Suppressor macrophage (primary cell): ENCODE measurements around the gene TSPAN5.
"Not testable (repeated sequence)": the region's sequence is repeated elsewhere in the genome, so short reads cannot be mapped to it uniquely, and the experiment has no call there.

Source experiments
- DNase-seq, 4 experiments: peaks; one replicate each; pipeline ENCODE4 v3.0.0-alpha.2; 2020 to 2022
- total RNA-seq, 17 experiments: gene quantifications; one replicate each; lab custom pipeline; 2026; ENCODE audit warnings: mixed read lengths in 6 of 17, inconsistent platforms in 3 of 17; lab: John Stamatoyannopoulos, UW

The TSPAN5 gene
- 0.04 to 4.7 (median 0.51) reads per million in 17 experiments for total RNA-seq

DNA sequence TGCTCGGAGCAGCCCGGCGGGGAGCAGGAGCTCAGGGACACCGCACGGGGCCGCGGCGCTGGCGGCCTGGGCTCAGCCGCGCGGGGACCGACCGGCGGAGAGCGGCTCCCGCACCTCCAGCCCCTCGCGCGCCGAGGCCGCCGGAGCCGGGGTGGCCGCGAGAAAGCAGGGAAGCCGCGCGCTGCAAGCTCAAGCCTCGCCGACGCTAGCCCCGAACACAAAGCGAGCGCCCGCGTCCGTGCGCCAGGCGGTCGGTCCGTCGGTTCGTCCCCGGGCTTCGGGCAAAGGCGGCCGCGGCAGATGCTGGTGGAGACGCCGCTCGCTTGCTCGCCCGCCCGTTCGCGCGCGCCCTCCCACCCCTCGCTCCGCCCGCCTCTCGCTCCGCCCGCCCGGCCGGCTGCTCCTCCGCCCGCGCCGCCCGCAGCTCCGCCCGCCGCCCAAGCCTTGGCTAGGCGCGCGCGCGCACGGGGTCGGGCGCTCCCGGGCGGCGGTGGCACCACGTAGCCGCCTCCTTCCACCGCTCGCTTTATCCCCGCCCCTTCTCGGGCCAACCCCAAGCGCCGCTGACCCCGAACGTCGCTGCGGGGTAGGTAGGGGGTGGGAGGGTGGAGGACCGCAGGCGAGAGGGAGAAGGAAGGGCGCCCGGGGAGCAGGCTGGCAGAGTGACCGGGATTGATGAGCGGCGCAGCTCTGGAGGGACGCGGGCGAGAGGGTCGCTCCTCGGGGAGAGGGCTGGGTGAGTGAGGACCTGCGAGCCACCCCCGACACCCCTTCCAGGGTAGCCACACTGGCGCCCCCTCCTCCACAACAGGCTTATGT, at the start of gene TSPAN5:
Gene TSPAN5, minus strand, starts transcription at position 325 of the 819 bp plus-strand sequence.
- DNase-seq = peak; percentile 60 to 91 (median 78)

DNA sequence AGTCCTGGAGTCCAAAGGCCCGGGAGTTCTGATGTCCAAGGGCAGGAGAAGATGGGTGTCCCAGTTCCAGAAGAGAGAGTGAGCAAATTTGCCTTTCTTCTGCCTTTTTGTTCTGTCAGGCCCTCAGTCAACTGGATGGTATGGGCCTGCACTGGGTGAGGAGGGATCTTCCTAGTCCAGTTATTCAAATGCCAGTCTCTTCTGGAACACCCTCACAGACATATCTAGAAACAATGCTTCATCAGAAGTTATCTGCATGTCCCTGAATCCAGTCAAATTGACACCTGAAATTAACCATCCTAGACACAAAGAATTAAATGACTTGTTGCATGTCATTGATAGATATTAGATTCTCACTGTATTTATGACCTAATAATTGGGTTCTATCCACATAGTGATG, 48.5 kb upstream of the TSPAN5 start:
- no peak for DNase-seq

DNA sequence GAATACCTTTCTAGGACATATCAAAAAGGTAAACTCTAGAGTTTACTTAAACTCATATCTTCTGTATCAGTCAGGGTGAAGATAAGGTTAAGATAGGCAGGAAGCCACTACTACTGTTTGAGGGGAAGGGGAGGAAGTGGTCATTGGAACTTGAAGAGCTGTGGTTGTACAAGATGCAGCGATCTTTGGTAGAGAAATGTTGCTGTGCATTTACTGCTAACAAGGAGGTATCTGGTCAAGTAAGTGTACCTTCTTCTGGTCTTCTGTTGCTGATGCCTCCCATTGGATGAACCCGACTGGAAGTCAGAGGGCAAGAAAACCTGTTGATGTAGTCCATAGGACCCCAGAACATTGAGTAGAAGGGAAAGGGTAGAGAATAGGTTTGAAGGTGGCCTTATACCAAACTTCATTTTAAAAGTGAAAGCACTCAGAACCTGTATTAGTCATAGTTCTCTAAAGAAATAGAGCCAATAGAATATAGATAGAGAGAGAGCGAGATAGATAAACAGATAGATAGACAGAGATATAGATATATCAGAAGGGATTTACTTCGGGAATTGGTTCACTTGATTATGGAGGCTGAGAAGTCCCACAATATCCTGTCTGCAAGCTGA, 47.9 kb upstream of the TSPAN5 start:
- no peak for DNase-seq

DNA sequence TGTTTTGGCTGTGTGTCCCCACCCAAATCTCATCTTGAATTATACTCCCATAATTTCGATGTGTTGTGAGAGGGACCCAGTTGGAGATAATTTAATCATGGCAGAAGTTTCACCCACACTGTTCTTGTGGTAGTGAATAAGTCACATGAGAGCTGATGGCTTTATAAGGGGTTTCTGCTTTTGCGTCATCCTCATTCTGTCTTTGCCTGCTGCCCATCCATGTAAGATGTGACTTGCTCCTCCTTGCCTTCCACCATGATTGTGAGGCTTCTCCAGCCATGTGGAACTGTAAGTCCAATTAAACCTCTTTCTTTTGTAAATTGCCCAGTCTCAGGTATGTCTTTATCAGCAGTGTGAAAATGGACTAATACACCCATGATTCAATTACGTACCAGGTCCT, 47.2 kb upstream of the TSPAN5 start:
- DNase-seq = not testable (repeated sequence)

DNA sequence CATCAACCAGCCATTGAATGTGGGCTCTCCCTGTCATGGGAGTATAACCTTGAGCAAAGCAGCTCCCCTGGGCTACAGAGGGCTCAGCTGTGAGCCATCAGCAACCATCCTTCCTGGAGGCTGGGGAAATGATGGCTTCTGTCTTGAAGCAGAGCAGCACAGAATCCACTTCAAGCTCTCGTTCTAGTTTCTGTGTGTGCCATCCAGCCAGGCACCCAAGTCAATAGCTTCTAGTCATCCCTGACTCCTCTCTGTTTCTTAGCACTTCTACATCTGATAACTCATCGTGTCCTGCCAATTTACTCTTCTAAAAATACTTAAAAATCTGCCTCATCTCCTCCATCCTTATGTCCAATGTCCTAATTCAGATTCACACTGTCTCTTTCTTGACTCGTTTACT, 42.2 kb upstream of the TSPAN5 start:
- no peak for DNase-seq

DNA sequence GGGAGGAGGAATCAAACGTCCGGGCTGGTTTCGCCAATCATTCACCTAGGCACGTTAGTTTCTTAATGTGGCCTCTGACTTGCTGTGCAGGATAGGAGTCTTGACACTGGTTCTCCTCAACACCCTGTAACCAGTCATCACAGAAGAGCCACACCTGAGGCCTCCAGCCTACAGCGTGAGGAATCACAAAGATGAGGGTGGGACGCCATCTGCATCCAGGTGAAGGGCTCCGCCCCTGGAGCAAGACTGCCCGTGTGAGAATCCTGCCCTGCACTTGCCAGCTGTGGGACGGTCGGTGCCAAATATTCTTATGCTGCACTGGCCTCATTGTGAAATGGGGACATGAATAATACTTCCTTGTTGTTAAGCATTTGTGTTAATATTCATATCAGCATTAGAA, 35.7 kb upstream of the TSPAN5 start:
- no peak for DNase-seq

DNA sequence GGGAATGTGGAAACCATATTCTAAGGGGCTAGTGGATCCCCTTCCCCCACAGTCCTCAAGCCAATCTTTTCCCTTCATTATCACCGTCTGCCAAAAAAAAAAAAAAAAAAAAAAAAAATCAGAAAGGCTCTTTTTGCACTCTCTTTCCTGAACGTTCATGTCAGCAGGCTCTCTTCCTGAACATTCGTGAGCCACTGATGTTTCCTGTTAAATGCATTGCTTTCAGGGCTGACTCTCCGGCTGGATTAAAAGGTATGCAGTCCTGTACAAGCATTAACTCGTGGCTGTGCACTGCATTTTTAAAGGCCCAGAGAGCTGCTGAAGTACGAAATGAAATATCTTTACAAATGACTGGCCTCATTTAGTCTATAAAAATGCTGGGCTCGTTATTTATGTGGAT, 34.0 kb upstream of the TSPAN5 start:
- no peak for DNase-seq

DNA sequence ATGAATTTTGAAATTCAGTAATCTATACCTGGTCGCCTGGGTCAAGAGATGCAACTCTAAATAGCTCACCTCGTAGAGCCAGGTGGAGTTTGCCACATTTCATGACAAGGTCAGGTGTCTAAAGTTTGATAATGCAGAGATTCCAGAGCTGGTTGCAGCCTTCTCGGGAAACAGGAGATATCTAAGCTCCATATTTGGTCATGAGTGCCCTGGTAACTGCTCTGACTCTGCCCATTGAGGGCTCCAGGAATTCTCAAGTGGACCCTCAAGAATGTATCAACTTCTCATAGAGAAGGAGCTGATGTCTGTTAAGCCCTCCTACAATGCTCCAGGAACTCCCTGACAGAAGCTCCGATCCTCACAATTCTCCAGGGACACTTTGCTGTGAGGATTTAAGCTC, 33.2 kb upstream of the TSPAN5 start:
- no peak for DNase-seq

DNA sequence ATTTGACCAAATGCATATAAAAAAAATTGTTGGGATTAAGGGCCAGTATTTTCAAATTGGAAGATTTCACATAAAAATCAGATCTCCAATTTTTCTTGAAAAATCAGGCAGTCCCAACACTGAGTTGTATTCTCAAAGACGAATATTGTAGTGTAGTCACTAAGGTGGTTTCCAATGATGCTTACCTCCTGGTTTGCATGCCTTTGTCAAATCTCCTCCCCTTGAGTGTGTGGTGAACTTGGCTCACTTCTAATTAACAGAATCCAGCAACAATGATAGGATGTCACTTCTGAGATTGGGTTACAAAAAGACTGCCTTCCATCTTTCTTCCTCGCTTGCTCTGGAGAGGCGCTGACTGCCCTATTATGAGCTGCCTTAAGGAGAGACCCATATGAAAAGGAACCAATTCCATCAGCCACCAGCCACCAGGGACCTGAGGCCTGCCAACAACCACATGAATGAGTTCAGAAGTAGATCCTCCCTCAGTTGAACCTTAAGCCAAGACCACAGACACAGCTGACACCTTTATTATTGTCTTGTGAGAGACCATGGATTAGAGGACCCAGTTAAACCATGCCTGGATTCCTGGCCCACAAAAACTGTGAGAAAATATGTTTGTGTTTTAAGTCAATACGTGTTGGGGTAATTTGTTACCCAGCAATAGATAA, 31.2 kb upstream of the TSPAN5 start:
- DNase-seq = no peak

DNA sequence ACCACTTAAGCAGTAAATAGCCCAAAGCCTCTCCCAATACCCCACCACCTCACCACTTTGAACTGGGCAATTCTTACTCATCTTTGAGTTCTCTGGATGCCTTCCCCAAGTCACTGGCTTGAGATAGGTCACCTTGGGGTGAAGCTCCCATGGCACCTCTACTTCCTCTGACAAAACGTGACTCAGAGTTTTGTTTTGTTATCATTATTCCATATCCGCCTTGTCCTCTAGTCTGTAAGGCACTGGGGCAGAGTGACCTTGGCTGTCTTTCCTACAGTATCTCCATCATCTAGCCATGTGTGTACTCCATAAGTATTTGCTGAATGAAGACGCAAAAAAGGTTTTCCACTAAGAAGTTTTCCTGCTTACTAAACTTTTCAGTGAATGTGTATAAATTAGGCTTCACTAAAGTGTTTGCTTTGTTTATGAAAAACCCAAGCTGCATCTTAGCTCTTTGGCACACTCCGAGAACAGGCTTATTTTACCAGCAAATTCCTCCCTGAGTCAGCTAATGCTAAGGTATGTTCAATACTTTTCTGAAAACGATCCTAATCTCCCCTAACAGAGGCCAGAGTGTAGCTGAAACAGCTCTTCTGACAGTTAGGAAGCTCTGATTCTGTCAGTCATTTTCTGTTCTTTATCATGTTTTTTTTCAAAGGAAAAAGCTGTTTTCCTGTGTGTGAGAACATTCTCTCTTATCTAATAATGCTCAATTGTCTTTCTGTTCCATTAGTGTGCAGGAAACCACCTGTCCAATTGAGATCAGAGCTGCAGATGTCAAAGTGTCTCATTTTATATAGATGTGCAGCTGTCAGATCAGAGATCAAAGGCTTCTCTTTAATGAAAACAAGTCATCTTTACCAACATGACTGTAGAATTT, 30.2 kb upstream of the TSPAN5 start:
- DNase-seq = no peak

DNA sequence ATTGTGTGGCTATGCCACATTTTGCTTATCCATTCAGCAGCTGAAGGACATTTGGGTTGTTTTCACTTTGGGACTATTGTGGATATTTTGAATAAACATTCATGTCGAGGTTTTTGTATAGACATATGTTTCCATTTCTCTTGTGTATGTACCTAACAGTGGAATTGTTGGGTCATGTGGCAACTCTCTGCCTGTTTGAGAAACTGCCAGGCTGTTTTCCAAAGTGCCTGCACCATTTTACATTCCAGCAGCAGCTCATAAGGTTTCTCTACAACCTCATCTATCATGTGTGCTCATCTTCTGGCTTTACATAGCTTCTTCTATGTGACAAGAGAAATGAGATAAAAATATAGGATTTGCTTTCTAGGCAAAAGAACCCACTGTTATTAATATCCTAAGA, 29.5 kb upstream of the TSPAN5 start:
- DNase-seq = no peak

DNA sequence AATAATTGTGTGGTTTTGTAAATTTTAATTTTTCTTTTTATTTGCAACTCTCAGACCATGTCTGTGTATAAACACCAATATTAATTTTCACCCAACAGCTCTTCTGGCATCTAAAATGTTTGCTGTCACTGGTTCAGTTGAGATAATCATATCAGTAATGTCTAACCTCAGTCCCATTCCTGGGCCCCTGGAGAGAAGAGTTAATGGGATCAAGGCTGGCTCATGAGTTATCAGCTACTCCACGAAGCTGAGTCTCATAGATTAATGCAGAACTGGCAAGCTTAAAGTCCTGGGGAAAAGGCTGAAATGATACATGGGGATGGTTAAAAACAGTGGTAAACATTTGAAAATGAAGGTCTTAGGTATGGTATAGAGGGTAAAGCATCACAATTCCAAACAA, 28.4 kb upstream of the TSPAN5 start:
- DNase-seq = no peak

DNA sequence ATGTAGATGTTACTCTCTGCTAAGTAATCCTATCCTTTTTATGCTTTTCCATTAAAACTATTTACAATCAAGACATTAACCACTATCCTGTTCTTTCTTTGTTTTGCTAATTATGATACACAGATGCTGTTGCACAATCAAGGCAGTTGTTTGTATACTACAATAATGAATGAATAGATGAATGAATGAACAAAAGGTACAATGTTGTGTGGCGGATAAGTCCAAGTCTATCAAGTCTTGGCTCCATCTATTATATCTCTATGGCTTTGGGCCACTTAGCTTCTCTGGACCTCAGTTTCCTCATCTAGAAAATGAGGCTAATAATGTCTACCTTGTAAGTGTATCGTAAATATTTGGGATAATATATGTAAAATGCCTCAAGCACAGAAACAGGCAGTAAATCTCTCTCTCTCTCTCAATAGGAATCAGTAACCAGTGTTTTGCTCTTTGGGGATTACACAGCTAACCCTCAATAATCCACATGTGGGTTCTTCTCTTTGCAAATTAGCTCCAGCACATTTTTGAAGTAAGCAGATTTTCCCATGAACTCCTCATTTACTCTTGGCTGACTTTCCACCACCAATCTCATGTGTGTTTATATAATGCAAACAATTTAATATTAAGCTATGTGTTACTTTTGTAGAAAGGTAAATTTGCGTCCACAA, 27.8 kb upstream of the TSPAN5 start:
- no peak for DNase-seq

DNA sequence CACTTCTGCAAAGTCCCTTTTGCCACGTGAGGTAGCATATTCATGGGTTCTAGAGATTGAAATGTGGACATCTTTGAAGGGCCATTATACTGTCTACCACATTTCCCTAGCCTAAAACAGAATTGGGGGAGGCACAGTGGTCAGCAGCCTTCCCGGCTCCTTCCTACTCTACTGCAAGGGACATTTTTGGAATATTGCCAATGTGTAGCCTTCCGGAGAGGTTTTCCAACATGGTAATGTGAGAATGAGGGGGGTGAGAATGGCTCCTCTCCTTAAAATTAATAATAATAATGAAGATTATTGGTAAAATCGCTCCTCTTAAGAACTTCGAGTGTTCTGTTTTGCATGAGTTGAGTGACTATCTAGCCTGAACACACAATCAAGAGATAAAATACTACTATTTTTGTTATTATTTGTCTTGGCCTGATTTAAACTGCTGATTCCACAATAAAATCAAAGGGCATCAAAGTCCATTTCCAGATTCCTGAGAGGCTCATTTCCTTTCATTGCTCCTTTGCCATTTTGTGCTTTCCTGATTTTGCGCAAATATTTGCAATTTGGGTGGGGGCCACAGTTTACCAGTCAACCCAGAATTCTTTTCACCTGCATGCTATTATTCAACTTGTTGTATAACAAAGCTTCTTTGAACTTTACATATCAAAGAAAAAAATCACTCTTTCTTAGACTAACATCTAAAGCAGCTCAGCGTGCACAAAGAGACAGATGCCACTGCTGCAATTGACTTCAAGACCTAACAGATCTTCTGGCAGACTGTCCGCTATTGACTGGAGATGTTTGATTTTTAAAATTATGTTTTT, 27.0 kb upstream of the TSPAN5 start:
- no peak for DNase-seq

DNA sequence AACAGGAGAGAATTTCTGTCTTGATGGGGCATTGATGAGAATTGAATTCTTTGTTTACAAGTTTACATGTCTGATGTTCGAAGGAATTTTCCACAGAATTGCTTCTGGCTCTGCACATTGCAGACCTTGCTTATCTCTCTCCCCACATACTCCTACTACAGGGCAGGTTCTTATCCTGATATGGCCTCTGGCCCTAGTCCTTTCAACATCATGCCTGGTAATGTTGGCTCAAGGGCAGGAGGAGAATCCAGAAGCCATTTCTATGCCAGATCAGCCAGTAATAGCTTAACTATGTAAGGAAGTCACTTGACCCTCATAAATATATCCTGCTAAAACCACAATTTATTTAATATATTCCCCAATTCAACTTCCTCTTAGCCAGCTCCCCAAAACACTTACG, 24.3 kb upstream of the TSPAN5 start:
- no peak for DNase-seq

DNA sequence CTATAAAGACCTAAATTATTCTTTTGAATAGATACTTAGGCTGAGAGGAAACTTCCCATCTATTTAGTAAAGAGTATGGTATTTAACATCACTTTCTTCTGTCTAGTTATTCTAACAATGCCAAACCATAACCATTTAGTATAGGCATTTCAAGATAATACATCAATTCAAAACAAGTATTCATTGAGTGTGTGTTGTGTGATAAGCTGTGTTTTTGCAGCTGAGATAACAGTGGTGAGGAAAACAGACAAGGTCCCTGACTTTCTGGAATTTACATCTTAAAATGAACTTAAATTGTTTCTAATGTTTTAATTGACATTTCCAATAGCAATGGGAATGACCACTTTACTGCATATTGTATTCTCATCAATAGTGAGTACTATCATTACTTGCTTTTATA, 22.4 kb upstream of the TSPAN5 start:
- DNase-seq = no peak

DNA sequence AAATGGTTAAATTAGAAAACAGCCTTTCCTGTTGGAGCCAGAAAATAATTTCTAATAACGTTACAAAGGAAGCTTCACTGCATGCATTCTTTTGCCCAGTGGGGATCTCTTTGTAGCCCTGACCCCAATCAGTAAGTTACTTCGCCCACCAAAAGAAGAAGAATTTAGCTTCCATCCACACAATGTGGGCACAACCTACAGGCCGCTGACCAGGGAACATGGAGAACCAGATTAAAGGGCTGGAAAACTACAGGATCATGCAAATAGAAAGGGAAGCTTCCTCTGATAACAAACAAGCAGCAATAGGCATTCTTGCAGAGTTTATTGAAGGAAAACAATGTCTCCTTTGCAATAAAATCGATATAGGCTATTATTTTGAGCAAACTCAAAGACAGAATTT, 21.3 kb upstream of the TSPAN5 start:
- no peak for DNase-seq

DNA sequence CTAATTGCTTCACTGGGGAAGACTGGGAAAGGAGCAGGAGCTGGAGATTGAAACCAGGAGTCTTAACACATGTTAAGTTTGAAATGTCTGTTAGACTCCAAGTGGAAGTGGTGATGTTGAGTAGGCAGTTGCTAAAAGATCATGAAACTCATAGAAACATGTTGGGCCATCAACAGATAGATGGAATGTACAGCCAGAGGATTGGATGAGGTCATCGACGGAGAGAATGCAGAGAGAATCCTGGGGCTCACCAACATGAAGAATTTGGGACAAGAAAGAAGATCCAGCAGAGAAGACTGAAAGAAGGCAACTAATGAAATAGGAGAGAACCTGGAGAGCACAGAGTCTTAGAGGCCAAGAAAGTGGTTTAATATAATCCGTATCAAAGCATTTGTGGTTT, 19.4 kb upstream of the TSPAN5 start:
- no peak for DNase-seq

DNA sequence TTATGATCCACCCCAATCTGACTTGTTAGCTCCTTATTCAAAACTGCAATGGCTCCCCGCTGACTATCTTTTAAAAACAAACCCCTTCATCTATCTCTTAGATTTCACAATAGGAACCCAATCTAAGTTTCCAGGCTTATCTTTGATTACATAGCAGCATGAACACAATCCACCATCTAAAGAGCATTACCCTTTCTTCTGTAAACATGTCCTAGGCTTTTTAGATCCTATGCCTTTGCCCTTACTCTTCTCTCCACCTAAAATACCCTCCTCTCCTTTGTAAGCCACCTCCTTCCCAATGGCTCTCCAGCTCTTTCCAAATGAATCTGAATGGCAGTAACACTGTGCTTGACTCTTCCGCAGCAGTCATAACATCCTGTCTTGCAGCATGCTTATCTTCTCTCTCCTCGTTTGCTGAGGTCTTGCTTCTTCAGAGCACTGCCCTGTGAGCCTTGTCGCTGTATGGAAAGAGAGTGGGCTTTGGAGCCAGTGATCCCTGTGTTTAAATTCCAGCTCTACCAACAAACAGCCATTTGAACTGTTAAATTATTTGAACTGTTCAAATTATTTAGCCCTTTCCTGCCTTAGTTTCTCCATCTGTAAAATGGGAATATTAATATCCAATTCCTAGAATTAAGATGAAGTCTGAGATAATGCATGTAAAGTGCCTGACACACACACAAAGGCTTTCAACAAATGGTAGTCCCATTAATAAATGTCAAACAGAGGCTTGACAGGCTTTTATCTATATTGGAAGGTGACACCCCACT, 16.2 kb upstream of the TSPAN5 start:
- DNase-seq = no peak

DNA sequence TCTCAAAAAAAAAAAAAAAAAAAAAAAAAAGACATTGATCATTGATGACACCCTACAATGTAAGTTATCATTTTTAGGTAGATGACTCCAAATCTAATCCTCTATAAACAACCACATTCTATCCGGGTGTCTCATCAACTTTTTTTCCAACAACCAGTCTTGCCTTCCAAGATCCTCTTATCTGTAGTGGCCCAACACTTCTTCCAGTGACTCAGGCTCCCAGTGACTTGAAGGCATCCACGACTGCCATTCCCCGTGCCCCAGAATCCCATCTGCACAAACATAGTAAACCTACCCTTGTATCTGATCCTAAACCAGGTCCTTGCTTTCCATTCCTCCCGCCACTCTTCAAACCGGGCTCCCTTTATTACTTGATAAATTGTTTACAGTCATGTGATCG, 15.6 kb upstream of the TSPAN5 start:
- DNase-seq = no peak

DNA sequence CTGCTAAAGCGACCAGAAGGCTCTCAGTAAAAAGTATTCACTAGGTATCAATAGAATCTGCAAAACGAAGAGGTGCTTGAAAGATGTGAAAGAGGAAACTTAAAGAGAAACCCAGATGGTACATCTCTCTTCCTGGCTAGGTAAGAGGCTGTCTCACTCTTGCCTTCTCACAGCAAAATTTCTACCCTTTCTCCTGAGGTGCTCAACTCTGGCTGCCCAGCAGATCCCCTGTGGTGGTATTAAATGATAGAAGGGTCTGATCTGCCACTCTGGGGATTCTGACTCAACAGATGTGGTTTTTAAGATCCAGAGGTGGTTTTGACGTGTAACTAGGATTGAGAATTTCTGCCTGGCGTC, 14.9 kb upstream of the TSPAN5 start:
- no peak for DNase-seq
